ENCODE measurements around the gene RLN2. TPM values are rescaled to one million over a fixed set of nuclear protein-coding genes. Genes with fewer than 3 reads are reported as not detected.

Gene RLN2, protein sequence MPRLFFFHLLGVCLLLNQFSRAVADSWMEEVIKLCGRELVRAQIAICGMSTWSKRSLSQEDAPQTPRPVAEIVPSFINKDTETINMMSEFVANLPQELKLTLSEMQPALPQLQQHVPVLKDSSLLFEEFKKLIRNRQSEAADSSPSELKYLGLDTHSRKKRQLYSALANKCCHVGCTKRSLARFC
- not detected in 2 replicates for total RNA-seq (2014; rRNA removed; shearing (Covaris generic))

DNA sequence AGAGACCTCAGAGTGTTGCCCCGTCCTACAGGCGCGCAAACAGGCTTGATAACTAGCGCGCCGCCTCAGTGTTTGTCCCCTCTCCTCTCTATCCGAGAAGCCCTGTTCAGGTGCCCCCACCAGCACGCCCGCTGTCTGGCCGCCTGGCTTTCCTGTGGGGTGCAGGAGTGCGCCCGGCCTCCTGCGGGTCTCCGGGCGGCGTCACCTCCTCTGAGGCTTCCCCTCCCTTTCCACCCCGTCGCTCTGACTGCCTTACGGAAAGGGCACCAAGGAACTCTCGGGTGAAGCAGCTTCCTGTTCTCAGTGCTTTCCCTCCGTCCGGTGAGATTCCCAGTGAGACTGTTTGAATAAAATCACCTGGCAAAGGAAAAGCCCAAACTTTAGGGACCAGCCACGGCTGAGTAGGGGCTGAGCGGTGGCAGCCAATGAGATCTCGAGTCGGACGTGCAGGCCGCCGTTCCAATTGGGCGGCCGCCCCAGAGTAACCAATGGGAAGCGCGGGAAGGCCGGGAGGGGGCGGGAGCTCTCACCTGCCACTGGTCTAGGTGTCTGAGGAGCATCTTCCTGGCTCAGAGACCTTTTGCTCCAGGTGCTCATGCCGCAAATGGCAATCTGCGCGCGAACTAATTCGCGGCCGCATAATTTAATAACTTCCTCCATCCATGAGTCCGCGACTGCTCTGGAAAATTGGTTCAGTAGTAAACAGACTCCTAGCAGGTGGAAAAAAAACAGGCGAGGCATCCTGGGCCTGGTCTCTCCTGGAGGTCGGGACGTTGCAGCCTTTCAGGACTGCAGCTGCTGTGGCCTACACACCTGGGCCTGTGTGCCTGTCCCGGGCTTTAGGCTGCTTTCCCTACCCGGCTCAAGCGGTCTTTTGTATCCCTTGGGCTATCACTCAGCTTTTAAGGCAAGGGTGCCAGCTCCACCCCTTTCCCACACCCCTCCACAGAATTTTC is at the start of gene RLN2:
Gene RLN2 (minus strand): TSS at position 877 of the 956 bp plus-strand sequence. CDS start 136 bp downstream, at position 741.

DNA sequence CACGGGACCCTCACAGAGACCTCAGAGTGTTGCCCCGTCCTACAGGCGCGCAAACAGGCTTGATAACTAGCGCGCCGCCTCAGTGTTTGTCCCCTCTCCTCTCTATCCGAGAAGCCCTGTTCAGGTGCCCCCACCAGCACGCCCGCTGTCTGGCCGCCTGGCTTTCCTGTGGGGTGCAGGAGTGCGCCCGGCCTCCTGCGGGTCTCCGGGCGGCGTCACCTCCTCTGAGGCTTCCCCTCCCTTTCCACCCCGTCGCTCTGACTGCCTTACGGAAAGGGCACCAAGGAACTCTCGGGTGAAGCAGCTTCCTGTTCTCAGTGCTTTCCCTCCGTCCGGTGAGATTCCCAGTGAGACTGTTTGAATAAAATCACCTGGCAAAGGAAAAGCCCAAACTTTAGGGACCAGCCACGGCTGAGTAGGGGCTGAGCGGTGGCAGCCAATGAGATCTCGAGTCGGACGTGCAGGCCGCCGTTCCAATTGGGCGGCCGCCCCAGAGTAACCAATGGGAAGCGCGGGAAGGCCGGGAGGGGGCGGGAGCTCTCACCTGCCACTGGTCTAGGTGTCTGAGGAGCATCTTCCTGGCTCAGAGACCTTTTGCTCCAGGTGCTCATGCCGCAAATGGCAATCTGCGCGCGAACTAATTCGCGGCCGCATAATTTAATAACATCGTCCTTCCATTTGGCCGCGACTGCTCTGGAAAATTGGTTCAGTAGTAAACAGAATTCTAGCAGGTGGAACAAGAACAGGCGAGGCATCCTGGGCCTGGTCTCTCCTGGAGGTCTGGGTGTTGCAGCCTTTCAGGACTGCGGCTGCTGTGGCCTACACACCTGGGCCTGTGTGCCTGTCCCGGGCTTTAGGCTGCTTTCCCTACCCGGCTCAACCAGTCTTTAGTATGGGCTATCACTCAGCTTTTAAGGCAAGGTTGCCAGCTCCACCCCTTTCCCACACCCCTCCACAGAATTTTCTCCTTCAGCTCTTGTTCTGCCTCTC is 34.8 kb upstream of the RLN2 start, which contains the start of gene RLN1:
Gene RLN1 (minus strand): TSS at position 885 of the 990 bp plus-strand sequence. CDS start 130 bp downstream, at position 755.

Small RNA genes within 50 kb of the gene (small RNA-seq; reads per million reads assigned to genes)
- not detected for gene HMGN2P31

Other genes starting within 250 kb of the RLN2 start
- not detected in 2 replicates for gene INSL6, start 119.1 kb downstream of the RLN2 start, total RNA-seq (2014; rRNA removed; shearing (Covaris generic))
- gene INSL4, start 73.3 kb downstream of the RLN2 start, total RNA-seq (2014; rRNA removed; shearing (Covaris generic)): not detected in 2 replicates
- 0.21 TPM in 1 of 2 replicates, not detected in the other for gene RLN1, start 35.2 kb upstream of the RLN2 start, total RNA-seq (2014; rRNA removed; shearing (Covaris generic))
- gene PLGRKT, start 133.2 kb upstream of the RLN2 start, total RNA-seq (2014; rRNA removed; shearing (Covaris generic)): 16.4 and 19.9 TPM in 2 replicates
- 4.3 and 4.6 TPM in 2 replicates for gene CD274, start 145.8 kb upstream of the RLN2 start, total RNA-seq (2014; rRNA removed; shearing (Covaris generic))
- 0.79 and 0.82 TPM in 2 replicates for gene PDCD1LG2, start 205.8 kb upstream of the RLN2 start, total RNA-seq (2014; rRNA removed; shearing (Covaris generic))

Data from A375 (cell line).